GM18519 (cell line): Measurements from ENCODE around the gene PEAR1.

Experiments
- ATAC-seq: cut with Tn5 transposase; IDR thresholded peaks from one replicate; pipeline ENCODE4 v1.9.1; 2021; ENCODE audit warnings: mild to moderate bottlenecking, moderate library complexity; ENCODE audit not compliant: unreplicated experiment, low FRiP score

PEAR1 gene

DNA sequence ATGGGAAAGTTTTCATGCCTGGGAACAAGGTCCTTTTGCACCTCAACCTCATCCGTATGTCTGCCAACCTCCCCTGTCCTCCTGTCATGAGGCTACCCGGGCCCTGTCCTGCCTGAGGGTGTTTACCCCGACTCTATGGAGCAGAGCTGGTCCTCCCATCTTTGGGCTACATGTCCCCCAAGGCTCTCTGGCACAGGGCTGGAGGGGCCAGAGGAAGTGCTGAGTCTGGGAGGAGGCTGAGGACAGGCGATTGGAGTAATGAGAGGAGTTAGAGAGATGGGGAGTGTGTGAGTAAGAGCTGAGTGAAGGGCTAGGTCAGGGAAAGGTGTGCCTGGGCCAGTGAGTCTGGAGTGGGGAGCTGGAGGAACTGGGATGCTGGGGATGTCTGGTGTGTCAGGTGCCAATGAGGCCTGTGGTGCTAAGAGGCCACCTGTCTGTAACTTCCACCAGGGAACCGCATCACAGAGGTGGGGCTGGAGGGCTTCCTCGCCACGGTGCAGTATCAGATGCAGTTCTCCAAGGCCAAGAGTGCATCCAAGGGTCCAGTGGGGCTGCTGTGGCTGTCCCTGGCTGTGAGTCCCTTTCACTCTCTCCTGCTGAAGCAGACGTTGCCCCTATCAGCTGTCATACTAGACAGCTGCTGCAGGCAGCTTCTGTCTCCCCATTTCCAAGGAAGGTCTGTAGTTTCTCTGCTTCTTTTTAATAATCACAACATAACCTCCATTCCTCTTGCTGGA, 38.6 kb downstream of the PEAR1 start:
- ATAC-seq = no peak

DNA sequence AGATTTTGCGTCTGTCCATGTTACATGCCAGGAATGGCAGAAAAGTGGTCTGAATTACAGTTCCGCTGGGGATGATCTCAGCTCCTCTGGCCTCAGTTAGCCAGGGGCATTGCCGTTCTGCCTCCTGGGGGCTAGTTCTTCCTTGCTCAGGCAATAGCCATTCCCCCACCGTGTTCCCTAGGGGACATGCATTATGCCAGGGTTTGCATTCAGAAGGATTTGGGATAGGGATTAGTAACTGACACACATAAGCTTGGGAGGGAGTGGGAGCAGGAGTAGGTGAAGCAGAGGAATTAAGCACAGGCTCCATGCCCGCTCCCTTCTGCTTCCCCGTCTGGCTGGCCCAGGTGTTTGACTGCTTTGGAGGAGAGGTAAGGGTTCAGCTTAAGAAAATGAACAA, 39.6 kb downstream of the PEAR1 start:
- no peak for ATAC-seq

DNA sequence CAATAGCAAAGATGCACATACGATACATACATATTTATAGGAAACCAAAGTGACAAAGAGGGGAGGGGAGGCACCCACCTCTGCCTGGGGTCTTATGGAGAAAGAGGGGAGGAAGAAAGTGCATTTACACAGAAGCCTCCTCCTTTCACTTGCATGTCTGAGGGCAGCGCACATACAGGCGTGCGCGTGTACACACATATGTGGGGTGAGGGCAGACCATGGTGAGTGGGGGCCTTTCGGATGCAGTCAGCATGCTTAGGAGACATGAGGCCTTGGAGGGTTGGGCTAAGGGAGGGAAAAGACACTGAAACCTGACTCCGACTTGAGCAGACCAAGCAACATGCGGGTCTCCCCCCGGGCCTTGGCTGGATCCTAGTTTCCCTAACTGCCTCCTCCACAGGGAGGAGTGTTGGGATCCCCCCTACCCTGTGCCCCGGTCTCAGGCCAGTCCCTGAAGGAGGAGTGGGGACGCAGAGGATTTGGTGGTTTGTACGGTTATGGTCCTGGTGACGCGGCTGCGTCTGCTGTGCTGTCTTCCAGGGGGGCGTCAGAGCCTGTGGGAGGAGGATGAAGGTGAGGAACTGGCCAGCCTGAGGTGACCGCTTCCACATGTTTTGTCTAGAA, 42.1 kb downstream of the PEAR1 start:
- ATAC-seq = no peak

DNA sequence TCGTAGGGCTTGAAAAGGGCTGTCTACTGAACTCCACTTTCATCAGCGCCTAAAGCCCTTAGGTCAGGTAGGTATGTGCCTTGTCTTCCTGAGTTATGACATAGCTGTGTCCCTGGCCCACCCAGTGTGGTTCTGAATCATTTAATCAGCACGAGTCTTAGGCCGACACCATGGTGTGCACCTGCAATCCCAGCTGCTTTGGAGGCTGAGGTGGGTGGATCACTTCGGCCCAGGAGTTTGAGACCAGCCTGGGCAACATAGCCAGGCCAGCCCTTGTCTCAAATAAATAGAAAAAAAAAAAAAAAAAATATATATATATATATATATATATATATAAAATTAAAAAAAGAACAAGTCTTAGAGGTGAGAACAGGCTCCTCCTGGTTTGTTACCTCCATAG, 42.7 kb downstream of the PEAR1 start:
- no peak for ATAC-seq

DNA sequence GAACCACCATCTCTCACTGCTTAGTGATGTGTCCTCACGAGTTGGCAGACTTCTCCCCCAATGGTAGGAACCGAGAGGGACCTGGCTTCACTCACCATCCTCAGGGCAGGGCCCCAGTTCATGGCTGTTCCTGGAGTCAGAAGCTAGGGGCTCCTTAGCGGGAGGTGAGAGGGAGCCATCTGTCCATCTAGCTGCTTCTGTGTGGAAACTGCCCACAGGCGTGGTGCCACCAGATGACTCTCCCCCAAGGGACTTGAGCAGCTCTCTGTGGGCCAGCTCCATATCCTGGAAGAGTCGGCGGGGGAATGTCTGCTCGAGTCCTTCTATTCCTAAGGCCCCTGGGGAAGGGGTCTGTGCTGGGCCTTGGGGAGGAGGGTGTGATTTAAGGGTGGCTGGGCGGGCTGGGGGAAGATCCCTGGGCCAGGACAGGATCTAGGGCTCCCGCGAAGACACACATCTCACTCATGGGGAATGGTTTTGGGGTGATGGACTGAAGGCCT, 43.3 kb downstream of the PEAR1 start:
- no peak for ATAC-seq

DNA sequence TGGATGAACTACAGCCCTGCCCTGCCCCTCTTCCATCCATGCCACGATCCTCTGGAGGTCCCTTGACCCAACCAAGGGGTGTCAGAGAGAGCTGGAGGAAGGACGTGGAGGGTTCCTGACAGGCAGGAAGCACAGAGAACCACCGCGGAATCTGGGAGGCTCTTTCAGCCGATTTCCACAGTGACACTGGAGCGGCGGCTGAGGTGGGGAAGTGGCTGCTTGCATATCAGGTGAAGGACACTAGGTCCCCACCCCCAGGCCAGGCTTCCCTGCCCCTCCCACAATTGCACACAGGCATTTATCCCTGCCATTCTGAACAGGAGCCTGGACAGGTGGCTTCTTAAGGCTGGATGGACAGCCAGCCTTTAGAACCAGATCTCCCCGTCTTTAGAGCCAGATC, 44.4 kb downstream of the PEAR1 start:
- ATAC-seq = no peak

DNA sequence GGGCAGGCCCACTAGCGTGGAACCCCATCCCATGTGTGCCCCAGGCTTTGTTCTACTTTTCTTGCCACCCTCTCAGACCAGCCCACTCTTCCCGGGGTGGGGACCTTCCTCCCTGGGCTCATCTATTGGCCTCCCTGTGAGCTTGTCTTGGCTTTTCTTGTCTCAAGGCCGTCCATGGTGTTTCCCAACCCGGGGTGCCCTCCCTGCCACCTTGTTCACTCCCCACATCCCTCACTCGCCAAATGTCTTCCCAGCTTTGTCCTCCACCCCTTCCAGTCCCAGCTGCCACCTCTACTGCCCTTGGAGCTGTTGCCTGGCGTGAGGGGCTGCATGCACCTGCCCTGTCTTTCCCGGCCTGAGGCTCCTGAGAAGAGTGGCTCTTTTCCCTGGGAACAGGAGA, 45.3 kb downstream of the PEAR1 start:
- ATAC-seq = no peak

DNA sequence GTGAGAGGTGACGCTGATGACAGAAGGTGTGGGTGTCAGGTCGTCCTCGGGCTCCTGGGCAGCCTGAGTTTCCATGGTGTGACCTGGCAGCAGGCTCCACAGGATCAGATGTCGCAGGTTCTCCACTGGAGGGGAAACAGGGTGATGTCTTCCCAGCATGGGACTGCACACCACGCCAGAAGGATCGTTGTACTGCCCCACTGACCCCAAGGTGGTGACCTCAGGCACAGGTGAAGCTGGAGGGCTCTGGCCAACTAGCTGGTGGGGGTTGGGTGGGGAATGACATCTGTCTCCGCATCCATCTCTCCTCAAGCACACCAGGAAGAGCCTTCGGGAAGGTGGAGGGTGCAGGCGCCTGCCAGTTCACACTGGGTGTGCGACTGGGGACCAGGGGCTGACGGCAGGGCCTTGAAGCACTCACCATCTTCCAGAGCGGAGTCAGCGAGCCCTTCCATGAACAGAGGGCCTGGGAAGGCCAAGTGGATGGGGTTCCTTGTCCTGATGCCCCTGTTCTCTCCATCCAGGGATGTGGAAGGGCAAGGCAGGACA, 46.3 kb downstream of the PEAR1 start:
- ATAC-seq = no peak

DNA sequence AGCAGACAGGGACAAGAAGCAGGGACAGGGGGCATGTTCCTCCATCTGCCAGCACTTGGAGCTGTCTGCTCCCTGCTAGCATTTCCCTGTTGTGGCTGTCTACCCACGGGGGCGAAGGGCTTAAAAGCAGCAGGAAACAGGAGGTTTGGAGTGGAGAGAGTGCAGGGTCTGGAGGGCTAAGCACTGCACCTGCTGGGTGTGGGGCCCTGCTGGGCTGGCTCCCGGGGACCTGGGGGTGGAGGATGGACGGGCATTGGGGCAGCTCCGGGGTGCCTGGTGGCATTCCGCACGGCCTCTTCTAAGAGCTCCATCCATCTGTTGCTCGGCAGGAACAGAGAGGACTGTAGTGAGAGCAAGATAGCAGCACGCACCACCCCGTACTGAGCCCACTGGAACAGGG, 48.2 kb downstream of the PEAR1 start:
- ATAC-seq = no peak

DNA sequence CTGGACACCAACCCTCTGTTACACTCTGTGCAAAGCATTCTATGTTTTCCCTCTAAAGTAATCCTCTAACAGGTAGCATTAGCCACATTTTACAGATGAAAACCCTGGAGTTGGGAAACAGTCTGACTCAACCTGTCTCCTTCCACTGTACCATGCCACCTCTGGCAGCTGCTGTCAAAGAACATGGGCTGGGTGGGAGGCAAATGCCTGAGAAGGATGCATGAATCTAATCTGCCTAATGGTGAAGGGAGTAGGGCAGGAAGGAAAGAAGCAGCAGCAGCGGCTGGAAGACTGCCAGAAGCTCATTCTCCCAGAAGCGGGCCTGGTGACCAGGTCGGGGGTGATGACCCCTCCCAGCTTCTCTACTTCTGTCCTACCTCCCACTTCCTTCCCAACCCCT, 48.7 kb downstream of the PEAR1 start:
- ATAC-seq = no peak

DNA sequence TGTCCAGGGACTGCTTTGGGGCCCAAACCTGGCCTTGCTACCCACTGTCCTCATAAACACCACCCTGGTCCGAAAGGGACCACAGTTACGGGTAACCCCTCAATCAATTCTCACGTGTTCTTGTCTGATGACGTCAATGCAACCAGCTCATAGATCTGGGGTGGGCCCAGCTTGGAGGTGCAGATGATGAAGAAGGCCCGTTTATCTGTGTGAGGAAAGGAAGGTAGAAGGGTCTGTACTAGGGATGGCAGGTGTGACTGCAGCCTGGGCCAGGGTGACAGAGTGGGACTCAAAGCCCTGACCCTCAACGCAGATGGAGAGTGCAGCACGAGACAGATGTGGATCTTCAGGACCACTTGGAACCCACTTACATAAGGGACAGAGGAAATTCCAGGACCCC, 49.1 kb downstream of the PEAR1 start:
- ATAC-seq = no peak

DNA sequence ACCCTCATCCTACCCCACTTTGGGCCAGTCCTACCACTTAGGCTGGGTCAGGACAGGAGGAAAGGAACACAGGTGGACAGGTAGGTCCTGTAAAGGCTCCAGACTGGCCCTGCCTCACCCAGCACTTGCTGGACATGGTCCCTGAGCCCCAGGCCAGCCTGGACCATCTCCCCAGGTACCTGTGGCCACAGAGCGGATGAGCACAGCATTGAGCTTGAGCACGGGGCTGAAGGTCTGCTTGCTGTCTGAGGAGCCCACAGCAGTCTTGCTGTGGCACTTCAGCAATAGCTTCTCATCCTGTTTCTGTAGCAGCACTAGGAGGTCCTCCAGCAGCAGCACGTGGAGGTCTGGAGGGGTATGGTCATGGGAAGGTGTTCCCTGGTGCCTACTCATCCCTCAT, 50.2 kb downstream of the PEAR1 start:
- no peak for ATAC-seq

DNA sequence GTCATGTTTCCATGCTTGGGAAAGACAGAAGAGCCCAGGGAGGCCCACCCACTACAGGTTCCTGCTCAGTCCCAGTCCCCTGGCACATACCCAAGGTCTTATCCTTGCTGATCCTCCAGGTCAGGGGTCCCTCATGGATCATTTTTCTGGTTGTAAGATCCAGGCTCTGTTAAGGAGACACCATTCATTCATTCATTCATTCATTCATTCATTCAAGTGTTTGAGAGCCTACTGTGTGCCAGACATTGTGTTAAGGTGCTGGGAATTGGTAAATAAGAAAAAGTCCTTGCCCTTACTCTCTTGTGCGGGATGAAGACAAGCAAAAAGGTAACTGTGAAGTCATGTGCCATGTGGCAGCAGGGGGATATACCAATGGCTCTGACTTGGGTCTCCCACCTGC, 50.8 kb downstream of the PEAR1 start:
- ATAC-seq = no peak

DNA sequence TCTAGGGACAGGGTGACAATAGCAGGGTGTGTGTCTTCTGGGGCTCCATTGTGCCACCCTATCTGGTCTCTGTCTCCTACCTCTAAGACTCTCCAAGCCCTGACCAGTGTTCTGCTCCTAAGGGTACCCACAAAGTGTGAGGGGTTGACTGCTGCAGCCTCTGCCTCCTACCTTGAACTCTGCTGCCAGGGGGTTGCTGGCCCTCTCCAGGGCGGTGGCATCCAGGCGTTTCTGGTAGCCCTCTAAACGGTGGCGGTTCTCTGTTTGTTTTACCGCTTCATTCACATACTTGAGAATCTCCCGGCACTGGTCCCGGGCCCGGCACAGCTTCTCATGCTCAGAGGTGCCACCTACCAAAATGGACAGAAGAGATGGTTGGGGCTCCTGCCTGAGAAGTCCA, 51.3 kb downstream of the PEAR1 start:
- no peak for ATAC-seq

DNA sequence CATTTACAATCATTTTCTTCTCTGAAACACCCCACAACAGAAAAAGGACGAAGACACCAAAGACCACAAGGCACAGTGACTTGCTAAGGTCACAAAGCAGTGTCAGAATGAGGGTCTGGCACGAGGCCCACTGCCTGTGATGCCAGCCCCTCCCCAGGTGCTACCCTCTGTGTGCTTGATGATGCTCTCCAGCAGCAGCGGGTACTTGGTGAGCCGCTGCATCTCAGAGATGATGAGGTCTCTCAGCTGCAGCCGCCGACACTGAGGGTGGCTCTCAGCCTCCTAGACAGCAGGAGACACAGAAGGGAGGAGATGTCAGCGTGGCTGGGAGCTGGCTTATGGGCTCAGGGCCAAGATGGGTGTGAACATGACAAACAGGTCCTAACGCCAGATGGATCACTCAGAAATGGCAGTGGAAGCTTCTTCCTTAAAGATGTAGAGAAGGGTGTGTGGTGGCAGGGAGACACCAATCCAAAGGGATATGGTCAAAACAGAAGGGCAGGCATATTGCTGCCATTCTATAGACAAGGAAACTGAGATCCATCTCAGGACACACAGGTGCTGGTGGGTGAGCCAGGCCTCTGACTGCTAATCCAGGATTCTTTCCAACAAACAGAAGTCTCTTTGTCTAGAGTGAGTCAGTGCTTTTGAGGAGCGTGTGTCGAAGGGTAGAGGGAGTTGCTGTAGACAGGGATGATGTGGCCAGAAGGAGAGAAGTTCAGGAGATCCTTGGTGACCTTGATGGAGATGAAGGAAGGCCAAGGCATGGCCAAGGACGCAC, 52.6 kb downstream of the PEAR1 start:
- ATAC-seq = no peak

DNA sequence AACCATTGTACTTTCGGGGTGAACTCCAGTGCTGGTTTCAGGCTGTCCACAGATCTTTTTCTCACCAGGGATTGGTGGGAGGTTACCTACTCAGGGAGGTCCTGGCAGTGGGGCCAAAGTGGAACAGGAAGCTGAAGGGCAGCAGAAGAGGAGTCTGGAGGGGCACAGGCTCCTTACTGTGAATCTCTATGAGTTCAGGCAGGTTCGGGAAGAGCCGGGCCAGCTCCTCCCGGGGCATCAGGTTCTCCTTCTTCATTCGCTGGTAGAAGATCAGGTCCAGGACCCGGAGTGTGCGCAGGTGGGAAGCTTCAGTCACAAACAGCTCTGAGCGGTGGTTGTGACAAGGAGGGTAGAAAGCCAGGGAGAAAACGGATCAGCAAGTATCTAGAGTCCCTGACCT, 53.6 kb downstream of the PEAR1 start:
- no peak for ATAC-seq

DNA sequence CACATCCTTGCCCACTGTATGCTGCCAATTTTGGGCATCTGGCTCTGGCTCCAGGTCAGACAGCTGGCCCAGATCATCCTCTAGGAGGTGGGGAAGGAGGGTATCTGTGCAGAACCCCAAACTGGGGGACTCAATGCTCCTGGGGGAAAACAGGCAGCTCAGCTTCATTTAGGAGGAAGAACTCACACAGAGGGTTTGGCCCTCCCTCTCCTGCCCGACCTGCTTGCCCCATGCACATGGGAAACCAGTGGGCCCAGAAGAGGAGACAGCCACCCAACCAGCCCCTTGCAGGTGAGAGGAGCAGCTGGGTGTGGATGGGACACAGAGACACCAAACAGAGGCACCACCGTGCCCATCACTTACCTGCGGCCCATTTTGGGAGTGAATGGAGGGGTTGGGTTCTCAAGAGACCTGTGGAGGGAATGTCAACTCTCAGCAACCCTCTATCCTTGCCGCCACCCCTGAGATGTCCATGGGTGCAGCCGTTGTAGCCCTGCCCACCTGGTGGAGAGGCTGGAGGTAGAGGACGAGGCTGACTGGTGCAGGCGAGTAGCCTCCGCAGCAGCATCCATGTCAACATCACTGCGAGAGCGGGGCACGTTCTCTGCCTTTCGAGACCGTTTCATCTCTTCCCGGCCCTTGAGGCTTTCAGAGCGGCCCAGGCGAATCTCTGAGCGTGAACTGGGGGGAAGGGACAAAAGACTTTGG, 54.5 kb downstream of the PEAR1 start:
- ATAC-seq = no peak

DNA sequence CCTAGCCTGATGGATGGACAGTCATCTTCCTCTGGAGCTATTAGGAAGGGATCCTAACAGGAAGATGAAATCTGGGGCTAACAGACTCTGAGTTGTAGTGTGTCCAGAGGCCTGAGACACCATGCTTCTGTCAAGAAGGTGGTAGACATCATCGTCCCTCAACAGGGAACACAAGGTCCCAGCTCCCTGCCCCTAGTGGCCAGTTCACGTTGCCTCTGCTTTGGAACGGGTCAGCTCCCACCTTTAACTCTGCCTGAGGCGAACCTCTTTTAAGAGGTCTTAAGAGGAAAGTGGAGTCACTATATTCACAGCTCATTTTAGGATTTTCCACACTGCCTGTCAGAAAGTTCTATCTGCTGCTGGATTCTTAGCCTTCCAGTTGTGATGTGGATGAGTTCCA, 55.2 kb downstream of the PEAR1 start:
- ATAC-seq = no peak

DNA sequence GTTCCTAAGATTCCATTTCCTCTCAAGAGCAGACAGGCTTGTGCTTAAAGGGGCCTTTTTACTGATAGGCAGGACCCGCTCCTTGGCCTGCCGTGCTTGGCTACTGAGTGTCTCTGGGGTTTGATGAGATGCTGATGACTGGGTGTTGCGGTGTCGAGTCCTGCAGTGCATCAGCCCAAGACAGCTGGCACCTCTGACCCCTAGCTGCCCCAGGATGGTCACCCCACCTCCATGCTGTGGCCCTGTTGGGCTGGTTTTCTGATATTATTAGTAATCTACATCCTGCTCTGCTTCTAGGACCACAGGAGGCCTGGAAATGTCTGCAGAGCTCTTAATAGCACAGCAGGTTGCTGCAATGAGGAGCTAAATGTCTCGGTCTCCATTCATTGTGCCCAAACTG, 55.6 kb downstream of the PEAR1 start:
- ATAC-seq = no peak

DNA sequence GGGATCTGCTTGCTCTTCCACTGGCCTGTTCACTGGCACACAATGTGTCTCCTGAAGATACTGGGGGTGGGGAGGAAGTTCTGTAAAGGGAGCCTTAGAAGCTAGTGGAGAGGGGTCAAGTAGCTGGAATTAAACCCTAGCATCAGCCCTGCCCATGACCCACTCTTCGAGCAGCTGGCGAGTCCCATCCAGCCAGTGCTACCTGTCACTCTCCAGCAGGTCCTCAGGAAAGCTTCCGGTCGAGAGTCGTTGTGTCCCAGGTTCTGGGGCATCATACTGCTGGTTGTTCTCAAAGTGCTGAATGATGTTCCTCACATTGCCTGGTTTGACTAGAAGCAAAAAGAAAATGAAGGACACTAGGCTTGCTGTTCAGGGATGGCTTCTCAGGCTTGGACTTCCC, 57.9 kb downstream of the PEAR1 start:
- ATAC-seq = no peak

DNA sequence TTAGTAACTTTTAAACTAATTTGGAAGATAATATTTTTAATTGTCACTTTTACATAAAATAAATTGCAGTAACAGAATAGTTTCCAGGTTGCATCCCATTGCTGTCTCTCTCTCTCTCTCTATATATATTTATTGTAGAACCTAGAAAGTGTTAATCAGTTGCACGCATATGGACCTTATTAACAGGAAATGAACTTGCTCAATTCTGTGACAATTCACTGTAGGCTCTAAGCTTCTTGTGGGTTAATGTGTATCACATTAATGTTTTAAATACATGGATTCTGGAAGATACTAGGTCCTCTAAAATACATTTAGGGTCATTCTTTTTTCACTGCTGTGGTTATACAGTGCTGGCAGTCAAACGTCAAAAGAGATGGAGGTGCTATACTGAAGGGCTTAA, 60.1 kb downstream of the PEAR1 start:
- no peak for ATAC-seq
